ENCODE results near the gene RPS14. TPM values are rescaled to one million over a fixed set of nuclear protein-coding genes. Genes with fewer than 3 reads are reported as not detected.

RPS14 gene
- total and polyA plus RNA-seq, 2 of the 4 experiments (the other 2 are of a cell fraction): 6,296 to 7,310 TPM

GRCh38 chr5:150393096-150393645 is 56.4 kb downstream of the RPS14 start:
- H3K9me1 ChIP-seq (ENCODE audit: insufficient read depth, low read length): peaks cover 12% of the 10 kb centered on the region
- H4K91ac ChIP-seq (ENCODE audit: insufficient read depth, low read depth, low read length): no peak overlapping the region
- CTCF ChIA-PET: no interaction called here
- no peak overlapping the region for H3K14ac ChIP-seq (replicated peaks; ENCODE audit: low read depth, low read length)
- no peak overlapping the region for H3K27ac ChIP-seq (ENCODE audit: insufficient read depth, low read length)
- intact Hi-C loops (cut with micrococcal nuclease): no loop called here
- H2BK120ac ChIP-seq (ENCODE audit: low read depth, low read length): no peak overlapping the region
- dilution Hi-C loops (cut with HindIII; ENCODE audit: low sequenced_read_pairs, unreplicated experiment): no loop called here
- no TSS peak for BruUV-seq (replicated peaks)
- no peak overlapping the region for H2BK5ac ChIP-seq (ENCODE audit: low read depth, low read length, poor library complexity, severe bottlenecking)
- no peak overlapping the region for H3K56ac ChIP-seq (ENCODE audit: extremely low read depth, insufficient read depth, low read length)
- H3K4me2 ChIP-seq (ENCODE audit: low read depth, low read length): no peak overlapping the region
- no peak overlapping the region for H2AK5ac ChIP-seq (ENCODE audit: low read depth, low read length)
- ATAC-seq (ENCODE audit: low read depth) (no peak), DNase-seq (no peak)
- H2AFZ ChIP-seq (replicated peaks; ENCODE audit: low read length, poor library complexity): peak overlapping the region; percentile 7
- H3K36me3 ChIP-seq (ENCODE audit: control insufficient read depth, insufficient read depth, low read length): peaks cover 56% of the 10 kb centered on the region
- H4K20me1 ChIP-seq (ENCODE audit: insufficient read depth, low read length): no peaks in the 10 kb centered on the region
- H3K4ac ChIP-seq (ENCODE audit: low read depth, low read length): no peak overlapping the region
- no peak overlapping the region for H3K4me3 ChIP-seq (ENCODE audit: insufficient read depth, low read depth, low read length)
- no peak overlapping the region for H3K18ac ChIP-seq (ENCODE audit: low read depth, low read length)
- TF ChIP-seq CEBPB (IDR thresholded peaks at IDR 0.05; ENCODE audit: low read depth, low read length): peak; percentile 6; the same call in 1 of the 2 replicates
- no peak for TF ChIP-seq SMC3 (IDR thresholded peaks at IDR 0.05; ENCODE audit: low read depth, low read length)
- no peak overlapping the region for H4K8ac ChIP-seq (ENCODE audit: low read depth in 2 of 2, low read length in 2 of 2)
- POLR2A ChIA-PET (ENCODE audit: unreplicated experiment): no interaction called here
- H3K79me1 ChIP-seq (ENCODE audit: low read depth in 1 of 2, low read length in 2 of 2): no peaks in the 10 kb centered on the region; a peak in 1 of 4 replicates
- no peak overlapping the region for H3K23ac ChIP-seq (ENCODE audit: low read depth, low read length)
- in situ Hi-C loops (cut with MboI; ENCODE audit: low sequenced_read_pairs): no loop called here
- no peaks in the 10 kb centered on the region for H3K9me3 ChIP-seq (ENCODE audit: control insufficient read depth, insufficient read depth, low read length)
- H2BK15ac ChIP-seq (ENCODE audit: low read depth, low read length): no peak overlapping the region
- H4K5ac ChIP-seq (ENCODE audit: low read depth, low read length): no peak overlapping the region
- H3K27me3 ChIP-seq (ENCODE audit: control insufficient read depth, insufficient read depth, low read length): no peaks in the 10 kb centered on the region
- no peak overlapping the region for H2BK20ac ChIP-seq (ENCODE audit: low read depth, low read length)
- H3K9ac ChIP-seq (ENCODE audit: low read depth, low read length): no peak overlapping the region
- WGBS, 2 experiments (ENCODE audit: extremely low coverage in 2 of 2, insufficient read length in 1 of 2): no CpG with 5 or more reads among the region's 3 CpGs
- peaks cover 5% of the 10 kb centered on the region for H3K4me1 ChIP-seq (ENCODE audit: control insufficient read depth, insufficient read depth, low read length)
- no peak overlapping the region for H2AK9ac ChIP-seq (replicated peaks; ENCODE audit: low read depth, low read length, poor library complexity)
